ENCODE data around the gene BIRC2. TPM values are rescaled to one million over a fixed set of nuclear protein-coding genes. Genes with fewer than 3 reads are reported as not detected.

The BIRC2 gene
- polyA plus RNA-seq, 3 donors, result 77.3 to 89.0 (median 78.1) TPM

- DNase-seq (ENCODE audit: extremely low read depth in 1 of 11, low read depth in 9 of 11, low spot score in 4 of 11), result no peak
Observed at GRCh38 chr11:102389253-102389652, 42.2 kb downstream of the BIRC2 start.

GRCh38 chr11:102390667-102391465 lies 43.9 kb downstream of the BIRC2 start:
- peak in 2 of 11 donors; percentile 18 to 24 for DNase-seq (ENCODE audit: extremely low read depth in 1 of 11, low read depth in 9 of 11, low spot score in 4 of 11)

GRCh38 chr11:102391549-102392237 lies 44.7 kb downstream of the BIRC2 start:
- no peak for DNase-seq (ENCODE audit: extremely low read depth in 1 of 11, low read depth in 9 of 11, low spot score in 4 of 11)

GRCh38 chr11:102393272-102393730 lies 46.3 kb downstream of the BIRC2 start:
- no peak for DNase-seq (ENCODE audit: extremely low read depth in 1 of 11, low read depth in 9 of 11, low spot score in 4 of 11)

GRCh38 chr11:102395720-102396393 lies 48.8 kb downstream of the BIRC2 start:
- no peak for DNase-seq (ENCODE audit: extremely low read depth in 1 of 11, low read depth in 9 of 11, low spot score in 4 of 11)

- no peak for DNase-seq (ENCODE audit: extremely low read depth in 1 of 11, low read depth in 9 of 11, low spot score in 4 of 11)
Observed at GRCh38 chr11:102396708-102397563, 49.9 kb downstream of the BIRC2 start.

- no peak for DNase-seq (ENCODE audit: extremely low read depth in 1 of 11, low read depth in 9 of 11, low spot score in 4 of 11)
Observed at GRCh38 chr11:102398297-102398696, 51.3 kb downstream of the BIRC2 start.

GRCh38 chr11:102399189-102399588 lies 52.2 kb downstream of the BIRC2 start:
- no peak for DNase-seq (ENCODE audit: extremely low read depth in 1 of 11, low read depth in 9 of 11, low spot score in 4 of 11)

GRCh38 chr11:102400603-102401002 lies 53.6 kb downstream of the BIRC2 start:
- DNase-seq (ENCODE audit: extremely low read depth in 1 of 11, low read depth in 9 of 11, low spot score in 4 of 11), result no peak

- no peak for DNase-seq (ENCODE audit: extremely low read depth in 1 of 11, low read depth in 9 of 11, low spot score in 4 of 11)
Observed at GRCh38 chr11:102401905-102402304, 54.9 kb downstream of the BIRC2 start.

- no peak for DNase-seq (ENCODE audit: extremely low read depth in 1 of 11, low read depth in 9 of 11, low spot score in 4 of 11)
Observed at GRCh38 chr11:102402548-102402947, 55.5 kb downstream of the BIRC2 start.

GRCh38 chr11:102405501-102405900 lies 58.5 kb downstream of the BIRC2 start:
- DNase-seq (ENCODE audit: extremely low read depth in 1 of 11, low read depth in 9 of 11, low spot score in 4 of 11), result no peak

- DNase-seq (ENCODE audit: extremely low read depth in 1 of 11, low read depth in 9 of 11, low spot score in 4 of 11), result no peak
Observed at GRCh38 chr11:102406099-102406498, 59.1 kb downstream of the BIRC2 start.

- DNase-seq (ENCODE audit: extremely low read depth in 1 of 11, low read depth in 9 of 11, low spot score in 4 of 11), result no peak
Observed at GRCh38 chr11:102407901-102408300, 60.9 kb downstream of the BIRC2 start.

GRCh38 chr11:102408339-102408738 lies 61.3 kb downstream of the BIRC2 start:
- no peak for DNase-seq (ENCODE audit: extremely low read depth in 1 of 11, low read depth in 9 of 11, low spot score in 4 of 11)

- no peak for DNase-seq (ENCODE audit: extremely low read depth in 1 of 11, low read depth in 9 of 11, low spot score in 4 of 11)
Observed at GRCh38 chr11:102410382-102410784, 63.4 kb downstream of the BIRC2 start.

- DNase-seq (ENCODE audit: extremely low read depth in 1 of 11, low read depth in 9 of 11, low spot score in 4 of 11), result no peak
Observed at GRCh38 chr11:102411142-102411541, 64.1 kb downstream of the BIRC2 start.

- no peak for DNase-seq (ENCODE audit: extremely low read depth in 1 of 11, low read depth in 9 of 11, low spot score in 4 of 11)
Observed at GRCh38 chr11:102413497-102413896, 66.5 kb downstream of the BIRC2 start.

- no peak for DNase-seq (ENCODE audit: extremely low read depth in 1 of 11, low read depth in 9 of 11, low spot score in 4 of 11)
Observed at GRCh38 chr11:102414559-102414958, 67.5 kb downstream of the BIRC2 start.

All from renal cortex interstitium (tissue), 11 donors.